HCT116 (cell line): ENCODE measurements around the gene MDH2. TPM values are rescaled to one million over a fixed set of nuclear protein-coding genes. Genes with fewer than 3 reads are reported as not detected.

Experiments used
- ATAC-seq: fragments of 200-7000 bp; cut with Tn5 transposase; 2 replicates; pipeline ENCODE4 v1.9.1; 2020; ENCODE audit warnings: mild to moderate bottlenecking, moderate library complexity
- BruUV-seq: library from RNA; stranded (reverse); fragments of 400-500 nt; replicated peaks from 2 replicates; lab custom pipeline; 2021; lab: Mats Ljungman, UMichigan
- CTCF ChIA-PET: fragments of 300-600 bp; sonication (Branson Sonifier 250); formaldehyde crosslinking; loops from one replicate; lab custom pipeline; 2021; ENCODE audit warnings: antibody characterized with exemption; lab: Charles Lee
- POLR2A ChIA-PET: fragments of 300-600, 350-600 bp; sonication (Branson Sonifier 250); formaldehyde crosslinking; loops from one replicate; lab custom pipeline; 2021; ENCODE audit warnings: antibody characterized with exemption; lab: Charles Lee
- RAD21 ChIA-PET, 2 experiments: fragments of 300-600 bp; sonication (Branson Sonifier 250); formaldehyde crosslinking; loops; one replicate each; lab custom pipeline; 2023; ENCODE audit warnings: low total read pairs in 2 of 2; ENCODE audit not compliant: uncharacterized antibody in 2 of 2, unreplicated experiment in 2 of 2, low non-redundant PET in 1 of 2; lab: Charles Lee
- DNase-seq: peaks from one replicate; pipeline ENCODE4 v3.0.0-alpha.2; 2010; ENCODE audit warnings: low read depth, low spot score
- H2AFZ ChIP-seq: fragments of 200-600 bp; shearing (Covaris generic), sonication (generic); 2 replicates; pipeline ENCODE4 v1.6.1; 2017; ENCODE audit warnings: low read depth, mixed run types, mixed read lengths, antibody characterized with exemption, low read length; ENCODE audit not compliant: poor library complexity, severe bottlenecking
- H3K27ac ChIP-seq: 2 replicates; pipeline ENCODE4 v1.5.1; 2012; ENCODE audit warnings: low read depth, low read length
- H3K27me3 ChIP-seq: fragments of 200-600 bp; sonication (generic); 2 replicates; pipeline ENCODE4 v1.6.1; 2016; ENCODE audit warnings: mixed run types, low read length, mixed read lengths; ENCODE audit not compliant: insufficient read depth
- H3K36me3 ChIP-seq, 2 experiments: fragments of 200-500 bp in 1 of 2; fragments of 200-600 bp in 1 of 2; sonication (Bioruptor generic) in 1 of 2; sonication (generic) in 1 of 2; 2 replicates each; pipeline versions ENCODE4 v1.5.1 to v1.6.1; 2014 to 2016; ENCODE audit warnings: low read length in 2 of 2, inconsistent platforms in 1 of 2, mixed read lengths in 1 of 2, mixed run types in 1 of 2; ENCODE audit not compliant: insufficient read depth in 2 of 2, control insufficient read depth in 1 of 2
- H3K4me1 ChIP-seq, 2 experiments: fragments of 200-600 bp in 1 of 2; sonication (generic) in 1 of 2; 2 replicates each; pipeline versions ENCODE4 v1.5.1 to v1.6.1; 2012 to 2017; ENCODE audit warnings: low read length in 2 of 2, inconsistent platforms in 1 of 2, mild to moderate bottlenecking in 1 of 2, mixed read lengths in 1 of 2, mixed run types in 1 of 2, moderate library complexity in 1 of 2; ENCODE audit not compliant: insufficient read depth in 2 of 2, control insufficient read depth in 1 of 2
- H3K4me2 ChIP-seq: fragments of 200-600 bp; sonication (generic); 2 replicates; pipeline ENCODE4 v1.6.1; 2017; ENCODE audit warnings: mixed run types, low read length, mixed read lengths
- H3K4me3 ChIP-seq, 2 experiments: fragments of 200-600 bp in 1 of 2; sonication (generic) in 1 of 2; replicated peaks in 1 of 2; 2 replicates each; pipeline ENCODE4 v1.5.1; 2011 to 2016; ENCODE audit warnings: low read length in 2 of 2, control low read depth in 1 of 2, low read depth in 1 of 2, mild to moderate bottlenecking in 1 of 2, mixed read lengths in 1 of 2, mixed run types in 1 of 2
- H3K79me2 ChIP-seq: fragments of 200-600 bp; sonication (generic); 2 replicates; pipeline ENCODE4 v1.6.1; 2017; ENCODE audit warnings: mild to moderate bottlenecking, mixed run types, low read length, moderate library complexity, mixed read lengths; ENCODE audit not compliant: insufficient read depth
- H3K9ac ChIP-seq: fragments of 200-600 bp; sonication (generic); 2 replicates; pipeline ENCODE4 v1.6.1; 2016; ENCODE audit warnings: low read length, mixed read lengths
- H3K9me2 ChIP-seq: fragments of 200-600 bp; sonication (generic), shearing (Covaris generic); 2 replicates; pipeline ENCODE4 v1.6.1; 2017; ENCODE audit warnings: mixed run types, mild to moderate bottlenecking, moderate library complexity; ENCODE audit not compliant: insufficient read depth
- H3K9me3 ChIP-seq, 2 experiments: fragments of 200-500 bp in 1 of 2; fragments of 200-600 bp in 1 of 2; sonication (Bioruptor generic) in 1 of 2; sonication (generic) in 1 of 2; 2 replicates each; pipeline ENCODE4 v1.6.1; 2014 to 2017; ENCODE audit warnings: low read length in 2 of 2, mixed read lengths in 2 of 2, inconsistent platforms in 1 of 2, low read depth in 1 of 2, mild to moderate bottlenecking in 1 of 2, mixed run types in 1 of 2, moderate library complexity in 1 of 2; ENCODE audit not compliant: control insufficient read depth in 1 of 2, insufficient read depth in 1 of 2
- H4K20me1 ChIP-seq: fragments of 200-600 bp; sonication (generic), shearing (Covaris generic); 2 replicates; pipeline ENCODE4 v1.6.1; 2017; ENCODE audit warnings: mixed run types, mild to moderate bottlenecking, moderate library complexity; ENCODE audit not compliant: insufficient read depth
- CEBPB ChIP-seq: IDR thresholded peaks from 2 replicates; pipeline ENCODE4 v1.6.1; 2012; ENCODE audit warnings: low read depth
- EGR1 ChIP-seq: IDR thresholded peaks from 2 replicates; pipeline ENCODE4 v1.6.1; 2012; ENCODE audit warnings: low read depth
- EZH2phosphoT487 ChIP-seq: fragments of 200-600 bp; IDR thresholded peaks from 2 replicates; pipeline ENCODE4 v1.6.1; 2018; ENCODE audit warnings: antibody characterized with exemption, borderline replicate concordance
- JUND ChIP-seq: IDR thresholded peaks from 2 replicates; pipeline ENCODE4 v1.6.1; 2012
- SIN3A ChIP-seq: IDR thresholded peaks from 2 replicates; pipeline ENCODE4 v1.6.1; 2012; ENCODE audit warnings: low read depth
- SP1 ChIP-seq: IDR thresholded peaks from 2 replicates; pipeline ENCODE4 v1.6.1; 2012; ENCODE audit warnings: low read depth
- SRF ChIP-seq: IDR thresholded peaks from 2 replicates; pipeline ENCODE4 v1.6.1; 2012; ENCODE audit warnings: low read depth
- ZFX ChIP-seq: fragments of 450-650 bp; IDR thresholded peaks from 2 replicates; pipeline ENCODE4 v1.6.1; 2017
- ZNF274 ChIP-seq: fragments of 200-500 bp; sonication (Bioruptor generic); IDR thresholded peaks from 2 replicates; pipeline ENCODE4 v1.6.1; 2014; ENCODE audit warnings: mild to moderate bottlenecking, low read depth, low read length, inconsistent platforms
- intact Hi-C: fragments of 100-400 bp; cut with micrococcal nuclease; formaldehyde crosslinking; loops from 2 replicates; pipeline ENCODE4 v1.10.0; 2022
- total RNA-seq: library from RNA; stranded (reverse); gene quantifications from one replicate; pipeline ENCODE4 v1.2.1, GENCODE V29; 2021; ENCODE audit not compliant: unreplicated experiment
- TF ChIP-seq, protein P1 (sequence below): IDR thresholded peaks from 2 replicates; pipeline ENCODE4 v1.6.1; 2011; ENCODE audit warnings: mild to moderate bottlenecking, low read length, moderate library complexity; ENCODE audit not compliant: insufficient replicate concordance; ENCODE audit errors: extremely low read depth
- TF ChIP-seq, protein P2 (sequence below): IDR thresholded peaks from 2 replicates; pipeline ENCODE4 v1.6.1; 2012
- TF ChIP-seq, protein P3 (sequence below): IDR thresholded peaks from 2 replicates; pipeline ENCODE4 v1.6.1; 2012; ENCODE audit warnings: low read depth

Gene MDH2
- total RNA-seq, 1 experiment from 2014 or later = 357 TPM

DNA sequence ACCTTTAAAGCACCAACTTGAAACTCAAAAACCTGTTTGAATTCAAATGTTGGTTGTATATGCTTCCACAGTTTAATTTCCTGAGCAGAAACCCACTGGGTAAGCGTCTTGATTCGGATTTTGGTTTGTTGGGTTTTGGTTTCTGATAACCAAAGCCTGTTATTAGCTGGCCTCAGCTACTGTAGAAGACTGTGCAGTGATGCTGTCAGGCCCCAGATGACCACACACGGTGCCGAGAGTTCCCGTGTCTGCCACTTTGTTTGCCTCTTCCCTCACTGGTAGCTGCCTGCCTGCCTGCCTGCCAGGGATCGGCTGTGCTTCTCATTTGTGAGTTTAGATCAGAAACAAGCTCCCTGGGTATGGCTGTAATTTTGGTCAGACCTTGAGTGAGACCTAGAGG lies 5.6 kb downstream of the MDH2 start:
- RAD21 ChIA-PET = no interaction called here
- POLR2A ChIA-PET = no interaction called here
- Histone ChIP-seq H3K4me2 (no peak overlapping the region), H3K9me3 (no peaks in the 10 kb centered on the region), H3K36me3 (peaks cover 22 to 51% of the 10 kb centered on the region in 2 experiments), H3K4me1 (peaks cover 5 to 12% of the 10 kb centered on the region in 2 experiments), H4K20me1 (no peaks in the 10 kb centered on the region), H3K9ac (no peak overlapping the region), H2AFZ (no peak overlapping the region), H3K27ac (no peak overlapping the region), H3K27me3 (no peaks in the 10 kb centered on the region), H3K9me2 (no peaks in the 10 kb centered on the region), H3K4me3 (no peak overlapping the region), H3K79me2 (peaks cover 99% of the 10 kb centered on the region)
- intact Hi-C loops = no loop called here
- CTCF ChIA-PET = no interaction called here
- TF ChIP-seq JUND (no peak), ZFX (no peak)
- TF ChIP-seq, protein P1, sequence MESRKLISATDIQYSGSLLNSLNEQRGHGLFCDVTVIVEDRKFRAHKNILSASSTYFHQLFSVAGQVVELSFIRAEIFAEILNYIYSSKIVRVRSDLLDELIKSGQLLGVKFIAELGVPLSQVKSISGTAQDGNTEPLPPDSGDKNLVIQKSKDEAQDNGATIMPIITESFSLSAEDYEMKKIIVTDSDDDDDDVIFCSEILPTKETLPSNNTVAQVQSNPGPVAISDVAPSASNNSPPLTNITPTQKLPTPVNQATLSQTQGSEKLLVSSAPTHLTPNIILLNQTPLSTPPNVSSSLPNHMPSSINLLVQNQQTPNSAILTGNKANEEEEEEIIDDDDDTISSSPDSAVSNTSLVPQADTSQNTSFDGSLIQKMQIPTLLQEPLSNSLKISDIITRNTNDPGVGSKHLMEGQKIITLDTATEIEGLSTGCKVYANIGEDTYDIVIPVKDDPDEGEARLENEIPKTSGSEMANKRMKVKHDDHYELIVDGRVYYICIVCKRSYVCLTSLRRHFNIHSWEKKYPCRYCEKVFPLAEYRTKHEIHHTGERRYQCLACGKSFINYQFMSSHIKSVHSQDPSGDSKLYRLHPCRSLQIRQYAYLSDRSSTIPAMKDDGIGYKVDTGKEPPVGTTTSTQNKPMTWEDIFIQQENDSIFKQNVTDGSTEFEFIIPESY = no peak
- DNase-seq = no peak
- BruUV-seq = no TSS peak
- no peak for ATAC-seq

DNA sequence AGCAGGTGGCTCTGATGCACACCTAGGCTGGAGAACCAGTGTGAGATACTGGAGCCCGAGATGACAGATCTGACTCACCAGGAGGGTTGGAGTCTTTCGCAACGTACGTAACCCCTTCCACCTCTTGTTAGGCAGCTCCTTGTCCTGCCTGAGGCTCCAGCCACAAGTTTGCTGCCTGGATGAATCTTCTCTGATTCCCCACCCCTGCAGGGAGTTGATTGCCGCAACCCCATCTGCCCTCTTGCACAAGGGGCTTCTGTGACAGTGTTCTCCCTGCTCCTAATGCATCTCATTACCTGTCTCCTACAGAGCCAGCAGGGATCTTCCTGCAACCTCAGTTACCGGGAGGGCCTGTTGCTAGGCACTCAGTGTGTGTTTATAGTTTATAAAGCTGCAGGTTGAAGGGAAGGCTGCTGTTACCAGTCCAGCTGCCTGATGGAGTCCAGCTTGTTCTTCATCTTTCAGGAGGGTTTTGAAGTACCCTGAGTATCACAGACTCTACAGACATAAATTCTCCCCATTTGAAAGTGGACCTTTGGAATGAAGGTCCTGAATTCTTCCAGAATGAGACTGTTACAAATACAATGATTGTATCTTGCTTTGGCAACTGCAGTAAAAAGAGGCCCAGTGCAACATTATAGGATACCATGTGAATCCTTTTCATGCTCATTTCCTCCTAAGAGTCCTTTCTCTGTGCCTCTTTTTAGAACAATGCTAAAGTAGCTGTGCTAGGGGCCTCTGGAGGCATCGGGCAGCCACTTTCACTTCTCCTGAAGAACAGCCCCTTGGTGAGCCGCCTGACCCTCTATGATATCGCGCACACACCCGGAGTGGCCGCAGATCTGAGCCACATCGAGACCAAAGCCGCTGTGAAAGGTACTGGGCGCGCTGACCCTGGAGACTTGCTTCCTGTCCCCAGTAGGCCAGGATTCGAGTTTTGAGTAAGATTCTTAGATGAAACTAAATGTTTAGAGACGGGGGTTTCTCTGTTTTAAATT lies 6.5 kb downstream of the MDH2 start:
- H4K20me1 ChIP-seq = no peaks in the 10 kb centered on the region
- no peak overlapping the region for H3K4me2 ChIP-seq
- H3K9ac ChIP-seq = no peak overlapping the region
- RAD21 ChIA-PET = no interaction called here
- intact Hi-C loops = no loop called here
- H2AFZ ChIP-seq = no peak overlapping the region
- no peak for TF ChIP-seq JUND
- TF ChIP-seq ZNF274 = no peak
- TF ChIP-seq SIN3A = no peak
- TF ChIP-seq, protein P2, sequence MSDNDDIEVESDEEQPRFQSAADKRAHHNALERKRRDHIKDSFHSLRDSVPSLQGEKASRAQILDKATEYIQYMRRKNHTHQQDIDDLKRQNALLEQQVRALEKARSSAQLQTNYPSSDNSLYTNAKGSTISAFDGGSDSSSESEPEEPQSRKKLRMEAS = no peak
- no peak for TF ChIP-seq EGR1
- TF ChIP-seq ZFX = no peak
- TF ChIP-seq, protein P3, sequence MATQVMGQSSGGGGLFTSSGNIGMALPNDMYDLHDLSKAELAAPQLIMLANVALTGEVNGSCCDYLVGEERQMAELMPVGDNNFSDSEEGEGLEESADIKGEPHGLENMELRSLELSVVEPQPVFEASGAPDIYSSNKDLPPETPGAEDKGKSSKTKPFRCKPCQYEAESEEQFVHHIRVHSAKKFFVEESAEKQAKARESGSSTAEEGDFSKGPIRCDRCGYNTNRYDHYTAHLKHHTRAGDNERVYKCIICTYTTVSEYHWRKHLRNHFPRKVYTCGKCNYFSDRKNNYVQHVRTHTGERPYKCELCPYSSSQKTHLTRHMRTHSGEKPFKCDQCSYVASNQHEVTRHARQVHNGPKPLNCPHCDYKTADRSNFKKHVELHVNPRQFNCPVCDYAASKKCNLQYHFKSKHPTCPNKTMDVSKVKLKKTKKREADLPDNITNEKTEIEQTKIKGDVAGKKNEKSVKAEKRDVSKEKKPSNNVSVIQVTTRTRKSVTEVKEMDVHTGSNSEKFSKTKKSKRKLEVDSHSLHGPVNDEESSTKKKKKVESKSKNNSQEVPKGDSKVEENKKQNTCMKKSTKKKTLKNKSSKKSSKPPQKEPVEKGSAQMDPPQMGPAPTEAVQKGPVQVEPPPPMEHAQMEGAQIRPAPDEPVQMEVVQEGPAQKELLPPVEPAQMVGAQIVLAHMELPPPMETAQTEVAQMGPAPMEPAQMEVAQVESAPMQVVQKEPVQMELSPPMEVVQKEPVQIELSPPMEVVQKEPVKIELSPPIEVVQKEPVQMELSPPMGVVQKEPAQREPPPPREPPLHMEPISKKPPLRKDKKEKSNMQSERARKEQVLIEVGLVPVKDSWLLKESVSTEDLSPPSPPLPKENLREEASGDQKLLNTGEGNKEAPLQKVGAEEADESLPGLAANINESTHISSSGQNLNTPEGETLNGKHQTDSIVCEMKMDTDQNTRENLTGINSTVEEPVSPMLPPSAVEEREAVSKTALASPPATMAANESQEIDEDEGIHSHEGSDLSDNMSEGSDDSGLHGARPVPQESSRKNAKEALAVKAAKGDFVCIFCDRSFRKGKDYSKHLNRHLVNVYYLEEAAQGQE = no peak
- no peak for TF ChIP-seq SRF
- no peak for TF ChIP-seq EZH2phosphoT487
- no peak for TF ChIP-seq SP1
- TF ChIP-seq CEBPB = no peak
- TF ChIP-seq, all 23 proteins: peak for 0
- Histone ChIP-seq H3K36me3 (peaks cover 27 to 55% of the 10 kb centered on the region in 2 experiments), H3K27ac (no peak overlapping the region), H3K4me1 (peaks cover 2 to 5% of the 10 kb centered on the region in 2 experiments), H3K4me3 (no peak overlapping the region), H3K9me3 (no peaks in the 10 kb centered on the region), H3K27me3 (no peaks in the 10 kb centered on the region), H3K9me2 (no peaks in the 10 kb centered on the region), H3K79me2 (peaks cover 89% of the 10 kb centered on the region)
- ChIA-PET POLR2A (no interaction called here), CTCF (no interaction called here)
- no peak for DNase-seq
- BruUV-seq = no TSS peak
- no peak for ATAC-seq
